GM12892 (cell line): ENCODE results near the gene DENND1A.

Experiments
- DNase-seq: peaks from one replicate; pipeline ENCODE4 v3.0.0; 2011; ENCODE audit not compliant: insufficient read length
- FAIRE-seq: peaks from 2 replicates; lab custom pipeline; 2011; peaks lifted over from hg19 to GRCh38; lab: Jason Lieb, UNC
- POLR2A ChIP-seq: IDR thresholded peaks from 2 replicates; pipeline ENCODE4 v1.6.1; 2011; ENCODE audit warnings: low read depth, low read length, control low read depth
- POLR2AphosphoS5 ChIP-seq: IDR thresholded peaks from 2 replicates; pipeline ENCODE4 v1.6.1; 2011; ENCODE audit warnings: low read depth, low read length, control low read depth
- TAF1 ChIP-seq: IDR thresholded peaks from 2 replicates; pipeline ENCODE4 v1.6.1; 2011; ENCODE audit warnings: low read depth, mild to moderate bottlenecking, control low read depth, low read length, borderline replicate concordance

DENND1A gene

DNA sequence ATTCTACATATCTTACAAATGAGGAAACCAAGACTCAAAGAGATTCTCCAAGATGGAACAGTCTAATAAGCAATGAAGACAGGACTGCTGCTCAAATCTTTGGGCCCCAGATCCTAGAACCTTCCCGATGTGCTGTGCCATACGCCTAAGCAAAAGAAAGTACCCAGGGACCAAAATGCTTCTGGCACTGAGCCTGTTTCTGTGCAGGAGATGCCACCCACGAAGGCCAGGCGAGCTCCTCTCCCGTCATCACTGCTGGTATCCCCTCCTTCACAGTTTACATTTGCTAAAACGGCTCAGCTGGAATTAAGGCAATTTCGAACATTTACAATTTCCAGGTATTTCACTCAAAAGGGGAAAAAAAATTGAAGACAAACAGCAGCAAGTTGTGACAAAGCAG, 277.5 kb downstream of the DENND1A start:
- no peak for TF ChIP-seq TAF1
- TF ChIP-seq POLR2A, result no peak
- no peak for TF ChIP-seq POLR2AphosphoS5
- FAIRE-seq (no peak), DNase-seq (no peak)

DNA sequence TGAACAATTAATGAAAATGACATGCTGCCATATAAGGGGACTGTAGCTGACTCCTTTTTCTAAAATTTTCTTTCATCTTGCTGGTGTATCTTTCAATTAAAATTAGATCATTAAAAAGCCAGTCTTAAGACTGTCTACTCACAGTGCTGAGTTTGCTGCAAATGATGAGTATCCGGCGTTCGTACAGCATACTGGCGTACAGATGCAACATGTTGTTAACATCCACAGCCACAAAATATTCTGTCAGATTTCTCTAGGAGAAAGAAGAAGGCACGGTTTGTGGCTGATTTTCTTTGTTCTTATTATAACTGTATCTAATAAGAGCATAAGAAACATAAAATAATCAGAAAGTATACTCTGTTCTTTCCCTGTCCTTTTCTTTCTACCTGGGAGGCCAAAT, 278.1 kb downstream of the DENND1A start:
- DNase-seq (no peak), FAIRE-seq (no peak)
- TF ChIP-seq POLR2A (no peak), TAF1 (no peak), POLR2AphosphoS5 (no peak)

DNA sequence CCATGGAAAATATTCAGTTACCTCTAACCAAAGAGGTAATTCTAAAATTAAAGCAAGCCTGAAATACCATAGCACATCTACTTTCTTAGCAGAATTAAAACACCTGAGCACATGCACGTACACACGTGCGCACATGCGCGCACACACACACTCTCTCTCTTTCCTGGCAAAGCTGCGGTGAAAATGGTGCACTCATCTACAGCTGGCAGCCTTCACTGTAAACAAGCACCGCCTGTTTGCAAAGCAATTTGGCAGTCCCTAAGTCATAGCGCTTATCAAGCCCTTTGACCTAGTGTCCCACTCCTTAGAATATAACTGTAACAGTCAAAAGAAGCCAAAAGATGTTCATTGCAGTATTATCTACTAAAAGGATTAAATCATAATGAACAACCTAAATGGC, 278.7 kb downstream of the DENND1A start:
- FAIRE-seq (no peak), DNase-seq (no peak)
- TF ChIP-seq POLR2AphosphoS5 (no peak), POLR2A (no peak), TAF1 (no peak)

DNA sequence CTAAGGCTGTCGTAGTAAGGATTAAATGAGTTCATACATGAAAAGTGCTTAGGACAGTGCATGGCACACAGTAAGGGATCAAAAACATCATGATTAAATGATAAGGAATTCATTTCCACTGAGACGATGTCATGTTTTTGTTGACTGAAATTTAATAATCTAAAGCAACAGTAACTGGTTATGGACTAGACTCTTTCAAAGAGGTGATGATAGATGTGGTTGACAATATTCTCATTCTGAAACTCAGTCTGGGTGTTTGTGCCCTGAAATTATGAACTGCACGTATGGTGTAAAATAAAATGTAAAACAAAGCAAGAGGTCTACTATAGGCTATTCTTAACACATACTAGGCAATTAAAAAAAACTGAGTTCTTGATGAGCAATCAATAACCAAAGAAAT, 280.0 kb downstream of the DENND1A start:
- FAIRE-seq (peak; percentile 14), DNase-seq (no peak)
- TF ChIP-seq POLR2A (no peak), TAF1 (no peak), POLR2AphosphoS5 (no peak)

DNA sequence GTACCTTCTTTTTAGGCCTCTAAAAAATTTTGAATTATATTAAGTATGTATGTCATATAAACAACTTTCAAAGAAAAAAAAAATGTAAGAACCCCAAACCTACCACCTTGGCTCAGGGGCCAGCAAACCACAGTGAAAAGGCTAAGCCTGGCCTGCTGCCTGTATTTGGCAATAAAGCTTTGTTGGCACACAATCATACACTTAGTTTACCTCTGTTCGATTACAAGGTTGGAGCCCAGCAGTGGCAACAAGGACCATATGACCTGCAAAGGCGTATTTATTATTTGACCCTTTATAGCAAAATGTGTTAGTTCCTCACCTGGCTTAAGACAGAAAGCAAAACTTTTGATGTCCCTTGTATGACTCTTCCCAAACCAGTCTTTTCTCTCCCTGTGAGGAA, 282.8 kb downstream of the DENND1A start:
- FAIRE-seq (no peak), DNase-seq (no peak)
- TF ChIP-seq POLR2AphosphoS5 (no peak), POLR2A (no peak), TAF1 (no peak)

DNA sequence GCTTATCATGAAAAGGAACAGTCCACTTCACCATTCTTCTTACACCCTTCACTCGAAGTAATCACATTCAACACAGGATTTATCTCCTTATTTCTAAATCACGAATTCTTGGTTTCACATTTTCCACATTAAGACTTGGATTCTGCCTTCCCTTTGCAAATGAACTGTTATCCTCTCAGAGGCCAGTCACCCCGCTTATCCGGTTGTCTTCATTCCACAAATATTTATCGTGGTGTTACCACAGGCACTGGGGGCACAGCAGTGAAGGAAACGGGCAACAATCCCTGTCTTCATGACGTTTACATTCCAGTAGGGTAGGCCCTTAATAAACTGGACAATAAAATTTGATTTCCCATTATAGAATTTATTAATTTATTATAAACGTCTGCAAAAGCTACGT, 284.2 kb downstream of the DENND1A start:
- FAIRE-seq (no peak), DNase-seq (no peak)
- no peak for TF ChIP-seq POLR2AphosphoS5
- TF ChIP-seq POLR2A, result no peak
- no peak for TF ChIP-seq TAF1

DNA sequence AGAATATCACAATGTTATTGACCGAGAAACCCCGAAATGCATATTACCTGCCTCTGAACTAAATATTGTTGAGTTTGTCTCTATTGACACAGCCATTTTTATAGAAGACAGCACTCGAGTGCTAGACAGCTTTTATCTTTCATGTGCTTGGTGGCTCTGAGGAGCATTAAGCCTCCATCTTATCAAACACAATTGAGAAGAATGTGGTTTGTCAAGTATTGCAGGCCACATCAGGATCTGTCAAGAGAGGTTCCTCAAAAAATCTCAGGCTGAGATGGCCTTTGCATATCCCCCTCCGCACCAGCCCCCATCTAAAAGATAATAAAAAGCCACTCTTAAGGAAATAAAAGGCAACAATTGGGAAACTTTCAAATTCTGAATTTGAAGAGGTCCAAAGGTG, 284.8 kb downstream of the DENND1A start:
- TF ChIP-seq POLR2AphosphoS5 (no peak), POLR2A (no peak), TAF1 (no peak)
- DNase-seq (no peak), FAIRE-seq (no peak)

DNA sequence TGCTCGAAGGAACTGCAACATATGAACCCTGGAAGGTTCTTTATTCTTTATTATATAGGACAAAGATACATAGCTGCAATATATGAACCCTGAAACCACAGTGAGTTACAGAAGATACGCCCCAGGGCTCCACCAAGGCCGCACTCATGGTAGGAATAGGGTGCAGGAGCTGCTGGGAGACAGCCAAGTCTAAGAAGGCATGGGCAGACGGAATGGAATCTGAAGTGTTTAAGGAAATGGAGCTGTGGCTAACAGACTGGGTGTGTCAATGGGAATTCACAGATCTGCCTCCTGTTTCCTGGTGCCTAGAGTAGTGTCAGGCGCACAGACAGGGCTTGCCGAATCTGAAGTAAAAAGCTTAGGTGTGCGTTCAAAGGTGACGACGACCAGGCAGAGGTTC, 286.4 kb downstream of the DENND1A start:
- DNase-seq, result no peak
- TF ChIP-seq TAF1 (no peak), POLR2AphosphoS5 (no peak), POLR2A (no peak)
- FAIRE-seq, result no peak

DNA sequence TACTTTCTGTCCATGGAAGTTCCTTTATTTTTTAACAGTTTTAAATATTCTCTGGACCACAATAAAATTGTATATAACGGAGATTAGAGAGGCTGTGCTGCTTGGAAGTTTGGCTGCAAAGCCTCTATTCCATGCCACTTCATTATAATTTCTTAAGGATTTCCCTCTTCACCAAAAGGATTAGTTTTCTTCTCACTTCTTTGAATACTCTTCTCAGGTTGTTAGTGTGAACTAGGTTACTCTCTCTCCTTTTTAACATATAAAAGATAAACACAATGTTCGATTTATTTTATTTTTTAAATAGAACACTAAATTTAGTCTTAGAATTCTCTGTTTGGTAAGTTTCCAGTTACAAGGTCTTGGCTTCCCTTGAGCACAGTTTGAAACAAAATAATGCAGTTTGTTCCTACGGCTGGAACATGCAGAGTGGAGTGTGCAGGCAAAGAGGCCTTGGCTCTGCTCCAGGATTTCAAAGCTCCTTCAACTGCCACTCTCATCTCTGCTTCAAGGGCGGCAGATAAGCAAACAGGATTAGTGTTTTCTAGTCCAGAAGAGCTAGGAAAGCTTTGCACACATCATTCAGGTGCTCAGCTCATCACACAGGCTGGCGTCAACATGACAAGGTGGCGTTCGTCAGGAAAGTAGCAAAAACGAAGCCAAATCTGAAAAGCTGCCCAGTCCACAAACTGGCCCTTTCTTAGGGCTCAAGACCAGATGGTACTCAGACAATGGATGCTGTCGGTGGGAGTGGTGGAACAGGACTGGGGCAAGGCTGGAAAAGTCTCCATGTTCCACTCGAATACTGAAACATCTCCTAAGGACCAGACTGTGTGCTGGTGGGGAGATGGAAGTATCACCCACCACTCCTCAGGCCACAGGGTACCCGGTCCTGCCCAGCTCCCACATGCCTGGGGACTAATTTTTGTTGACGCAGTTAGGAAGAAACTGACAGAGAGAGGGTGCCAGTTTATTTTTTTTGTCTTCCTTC, 287.3 kb downstream of the DENND1A start:
- TF ChIP-seq TAF1, result no peak
- no peak for TF ChIP-seq POLR2AphosphoS5
- TF ChIP-seq POLR2A, result no peak
- FAIRE-seq (no peak), DNase-seq (no peak)

DNA sequence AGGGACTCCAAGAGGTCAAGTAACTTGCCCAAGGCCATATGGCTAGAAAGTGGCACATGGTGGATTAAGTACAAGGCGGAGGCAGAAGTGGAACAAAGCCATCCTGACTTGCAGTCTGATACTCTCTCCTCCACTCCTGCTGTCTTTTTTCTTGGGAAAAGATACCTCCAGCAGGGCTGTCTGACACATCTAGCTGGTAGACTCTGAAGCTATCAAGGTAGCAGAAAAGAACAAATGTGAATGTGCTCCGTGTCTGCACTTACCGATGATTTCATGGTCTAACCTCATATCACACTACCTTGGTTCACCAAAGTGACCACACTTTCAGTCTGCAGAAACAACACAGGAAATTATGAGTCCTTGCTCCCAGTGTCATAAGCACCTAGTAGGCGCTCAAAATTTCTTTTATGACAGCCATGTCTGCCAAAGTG, 289.1 kb downstream of the DENND1A start:
- TF ChIP-seq TAF1, result no peak
- TF ChIP-seq POLR2AphosphoS5, result no peak
- no peak for TF ChIP-seq POLR2A
- FAIRE-seq (no peak), DNase-seq (no peak)

DNA sequence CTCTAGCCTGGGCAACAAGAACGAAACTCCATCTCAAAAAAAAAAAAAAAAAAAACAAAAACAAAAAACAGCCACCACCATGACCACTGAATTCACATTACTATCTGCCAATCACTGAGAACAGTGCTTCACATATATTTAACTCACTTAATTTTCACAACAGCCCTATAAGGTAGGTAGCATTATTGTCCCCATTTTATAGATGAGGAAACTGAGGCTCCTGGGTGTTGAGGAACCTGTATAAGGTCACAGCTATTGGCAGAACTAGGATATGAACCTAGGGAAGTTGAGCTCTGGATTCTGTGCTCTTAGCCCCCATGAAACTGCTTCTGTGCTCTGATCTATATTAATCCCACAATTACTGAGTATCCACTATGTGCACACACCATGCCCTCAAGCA, 290.2 kb downstream of the DENND1A start:
- TF ChIP-seq TAF1 (no peak), POLR2A (no peak), POLR2AphosphoS5 (no peak)
- FAIRE-seq, result no peak

More for the DNA sequence above, 290.2 kb downstream of the DENND1A start:
- no peak for DNase-seq
